ENCODE data around the gene ID3.

Gene ID3

GRCh38 chr1:23564529-23565122 lies 5.3 kb upstream of the ID3 start:
- DNase-seq = no peak

- DNase-seq = no peak
Observed at GRCh38 chr1:23563755-23564374, 4.6 kb upstream of the ID3 start.

GRCh38 chr1:23563003-23563402 lies 3.7 kb upstream of the ID3 start:
- no peak for DNase-seq

DNA sequence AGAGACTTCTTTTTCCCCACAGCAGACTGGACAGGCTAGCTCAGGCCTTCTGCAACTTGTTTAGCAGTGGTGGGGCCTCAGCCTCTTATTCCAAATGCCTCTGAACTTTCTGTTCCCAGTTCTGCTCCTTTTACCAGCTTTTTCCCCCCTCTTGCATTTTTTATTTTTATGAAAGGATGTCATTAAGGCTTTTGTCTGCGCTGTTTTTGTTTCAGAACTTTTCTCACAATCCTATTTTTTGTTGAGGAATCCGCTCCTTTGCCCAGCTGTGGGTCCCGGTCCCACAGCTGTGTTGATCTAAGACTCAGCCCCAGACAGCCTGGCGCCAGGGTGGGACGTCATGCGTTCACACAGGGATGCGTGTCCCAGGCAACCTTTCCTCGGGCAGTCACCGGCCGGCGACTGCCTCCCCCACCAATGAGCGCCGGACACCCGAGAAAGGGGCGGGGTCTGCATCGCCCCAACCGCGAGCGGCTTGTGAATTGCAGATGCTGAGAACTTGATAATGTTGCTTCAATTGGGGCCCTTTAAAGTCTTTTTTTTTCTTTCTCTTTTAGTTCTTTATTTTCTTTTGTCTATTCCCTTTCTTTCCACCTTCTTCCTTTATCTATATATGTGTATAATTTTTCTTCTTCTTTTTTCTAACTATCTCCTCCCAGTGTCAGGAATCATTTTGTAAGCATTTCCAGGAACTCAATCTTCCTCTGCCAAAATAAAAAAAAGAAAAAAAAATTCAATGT lies 3.0 kb upstream of the ID3 start:
- peak in 1 of 2 donors; percentile 54 for DNase-seq

DNA sequence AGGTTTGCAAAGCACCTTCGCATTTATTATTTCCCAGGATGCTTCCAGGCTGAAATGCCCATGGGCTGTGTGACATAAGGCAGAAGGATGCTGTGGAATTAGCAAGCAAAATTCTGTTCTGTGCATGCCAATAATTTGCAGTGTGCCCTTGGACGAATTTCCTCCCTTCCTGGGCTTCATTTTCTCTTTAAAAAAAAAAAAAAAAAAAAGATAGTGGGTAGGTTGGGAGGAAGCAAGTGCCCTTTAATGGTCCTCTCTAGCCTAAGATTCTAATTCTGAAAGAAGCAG lies 2.5 kb upstream of the ID3 start:
- DNase-seq = no peak

GRCh38 chr1:23561076-23561812 lies 1.9 kb upstream of the ID3 start:
- DNase-seq = peak in 1 of 2 donors; percentile 43

DNA sequence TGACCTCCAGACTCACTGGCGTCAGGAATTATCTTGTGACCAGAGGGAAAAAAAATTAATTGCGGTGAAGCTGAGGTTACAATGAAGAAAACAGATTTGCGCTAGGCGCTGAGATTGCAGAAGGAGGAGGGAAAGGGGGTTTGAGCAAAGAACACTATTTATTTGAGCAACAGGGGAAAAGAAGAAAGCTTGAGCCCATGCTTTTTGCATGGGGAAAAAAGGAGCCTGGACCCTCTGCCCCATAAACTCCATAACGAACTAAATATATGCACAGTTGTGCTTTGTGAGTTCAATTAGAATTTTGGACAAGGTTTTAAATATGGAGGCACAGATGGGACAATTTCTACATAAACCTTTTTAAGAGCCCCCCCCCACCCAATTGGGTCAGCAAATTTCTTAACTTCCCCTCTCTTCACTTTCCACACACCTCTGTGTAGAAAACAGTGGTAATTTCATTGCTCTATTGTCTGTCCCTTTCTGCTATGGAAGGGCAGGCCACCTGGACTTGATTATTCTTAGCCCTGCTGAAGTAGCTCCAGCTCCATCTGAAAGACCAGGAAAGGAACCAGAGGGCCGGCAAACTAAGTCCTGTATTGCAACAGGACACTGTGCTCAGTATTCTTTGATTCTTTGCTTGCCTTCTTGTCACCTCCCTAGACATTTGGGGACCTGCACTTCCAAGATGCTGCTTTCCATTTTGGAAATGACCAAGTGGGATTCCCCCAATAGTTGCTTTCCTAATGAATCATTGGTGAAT lies 862 bp upstream of the ID3 start:
- peak in 1 of 2 donors; percentile 70 for DNase-seq

- DNase-seq = no peak
Observed at GRCh38 chr1:23558872-23559135, 497 bp downstream of the ID3 start.

DNA sequence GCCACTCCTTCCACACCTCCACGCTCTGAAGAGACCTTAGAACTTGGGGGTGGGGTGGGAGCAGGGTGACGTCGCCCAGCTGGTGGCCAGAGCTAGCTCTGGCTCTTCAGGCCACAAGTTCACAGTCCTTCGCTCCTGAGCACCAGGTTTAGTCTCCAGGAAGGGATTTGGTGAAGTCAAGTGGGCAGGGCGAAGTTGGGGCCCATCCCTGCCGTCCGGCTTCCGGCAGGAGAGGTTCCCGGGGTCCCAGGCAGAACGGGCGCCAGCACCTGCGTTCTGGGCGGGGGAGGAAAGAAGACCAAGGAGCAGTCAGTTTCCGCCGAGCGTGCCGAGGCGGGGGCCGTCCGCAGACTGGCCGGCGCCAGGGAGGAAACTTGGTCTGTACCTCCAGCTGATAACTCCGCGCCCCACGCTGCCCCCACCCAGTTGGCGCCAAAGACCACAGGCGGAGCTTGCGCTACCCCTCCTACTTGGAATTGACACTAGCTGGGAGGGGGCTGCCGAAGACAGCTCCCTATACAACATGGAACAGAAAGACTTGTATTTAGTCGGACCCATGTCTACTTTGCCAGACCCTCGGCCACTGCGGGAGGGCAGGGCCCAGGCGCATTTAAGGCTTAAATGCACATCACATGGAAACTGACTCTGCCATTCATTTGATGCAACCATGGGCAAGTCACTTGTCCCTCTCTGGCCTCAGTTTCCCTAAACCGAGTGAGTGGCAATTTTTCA lies 995 bp downstream of the ID3 start:
- DNase-seq = no peak

DNA sequence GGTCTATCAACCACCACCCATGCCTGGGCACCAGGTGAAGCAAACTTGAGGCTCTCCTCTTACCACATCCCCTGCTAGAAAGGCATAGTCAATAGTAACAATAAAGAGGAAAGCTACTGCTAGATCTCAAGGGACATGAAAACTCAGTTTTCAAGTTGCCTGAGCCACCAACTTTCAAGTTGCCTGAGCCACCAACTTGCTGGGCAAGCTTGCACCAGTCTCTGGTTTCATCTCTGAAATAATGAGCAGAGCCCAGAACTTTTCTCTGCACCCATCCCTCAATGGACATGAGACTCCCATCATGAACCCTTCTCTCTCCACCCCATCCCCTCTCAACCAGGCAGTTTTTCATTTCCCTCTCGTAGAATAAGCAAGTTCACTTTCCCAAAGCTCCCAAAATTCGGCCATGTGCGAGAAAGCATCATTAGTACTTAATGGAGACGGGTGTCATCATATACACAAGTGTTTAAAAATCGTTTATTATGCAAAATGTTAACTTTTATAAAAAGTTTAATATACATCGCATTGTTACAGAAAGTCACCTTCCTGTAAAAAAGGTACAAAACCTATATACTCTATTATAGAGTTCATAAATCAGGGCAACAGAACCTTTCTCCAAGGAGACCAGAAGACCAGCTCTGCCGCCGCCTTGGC lies 1.7 kb downstream of the ID3 start:
- DNase-seq = no peak

GRCh38 chr1:23556635-23557470 lies 2.4 kb downstream of the ID3 start:
- no peak for DNase-seq

- DNase-seq = no peak
Observed at GRCh38 chr1:23555986-23556634, 3.2 kb downstream of the ID3 start.

DNA sequence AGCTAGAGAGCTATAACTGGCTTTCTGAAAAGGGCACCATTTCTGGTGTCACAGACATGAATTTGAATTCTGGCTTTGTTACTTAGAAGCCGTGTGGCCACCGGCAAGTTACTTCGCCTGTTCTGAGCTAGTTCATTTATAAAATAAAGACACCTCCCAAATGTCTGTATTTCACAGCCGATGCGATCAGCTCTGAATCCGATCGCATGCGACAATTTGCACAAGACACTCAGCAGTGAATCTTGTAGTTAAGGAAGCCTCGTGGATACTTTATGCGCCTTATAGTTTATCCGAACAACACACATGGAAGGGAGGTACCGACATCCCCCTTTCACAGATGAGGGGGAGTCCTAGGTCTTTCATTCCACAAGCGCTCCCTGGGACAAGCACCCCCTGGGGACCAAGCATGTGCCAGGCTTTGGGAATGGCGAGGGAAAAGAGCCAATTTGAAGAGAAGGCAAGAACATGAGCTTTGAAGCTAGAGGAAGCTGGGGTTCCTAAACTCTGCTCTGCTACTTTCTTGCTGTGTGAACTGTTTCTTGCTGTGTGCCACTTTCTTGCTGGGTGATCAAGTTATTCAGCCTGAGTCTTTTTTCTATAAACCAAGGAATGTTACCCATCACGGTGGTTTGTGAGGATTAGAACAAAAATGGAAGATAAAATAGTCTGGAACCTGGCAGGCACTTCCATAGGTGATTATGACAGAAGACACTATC lies 3.9 kb downstream of the ID3 start:
- no peak for DNase-seq

GRCh38 chr1:23554481-23555269 lies 4.6 kb downstream of the ID3 start:
- DNase-seq = peak; percentile 55 to 70

DNA sequence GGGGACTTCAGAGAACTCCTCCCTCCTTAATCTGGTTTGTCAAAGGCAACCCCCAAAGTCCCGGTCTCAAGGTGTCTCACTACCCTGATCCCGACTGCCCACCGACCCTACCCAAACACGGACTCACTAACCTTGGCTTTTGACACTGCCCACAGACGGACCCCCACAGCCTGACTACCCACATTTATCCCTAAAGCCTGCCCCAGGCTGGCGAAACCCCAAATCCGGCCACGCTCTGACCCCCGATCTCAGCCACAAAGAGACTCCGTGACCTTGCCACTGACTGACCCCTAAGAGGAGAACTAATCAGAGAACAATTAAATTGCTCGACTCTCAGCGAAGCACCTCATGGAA lies 5.2 kb downstream of the ID3 start:
- no peak for DNase-seq

DNA sequence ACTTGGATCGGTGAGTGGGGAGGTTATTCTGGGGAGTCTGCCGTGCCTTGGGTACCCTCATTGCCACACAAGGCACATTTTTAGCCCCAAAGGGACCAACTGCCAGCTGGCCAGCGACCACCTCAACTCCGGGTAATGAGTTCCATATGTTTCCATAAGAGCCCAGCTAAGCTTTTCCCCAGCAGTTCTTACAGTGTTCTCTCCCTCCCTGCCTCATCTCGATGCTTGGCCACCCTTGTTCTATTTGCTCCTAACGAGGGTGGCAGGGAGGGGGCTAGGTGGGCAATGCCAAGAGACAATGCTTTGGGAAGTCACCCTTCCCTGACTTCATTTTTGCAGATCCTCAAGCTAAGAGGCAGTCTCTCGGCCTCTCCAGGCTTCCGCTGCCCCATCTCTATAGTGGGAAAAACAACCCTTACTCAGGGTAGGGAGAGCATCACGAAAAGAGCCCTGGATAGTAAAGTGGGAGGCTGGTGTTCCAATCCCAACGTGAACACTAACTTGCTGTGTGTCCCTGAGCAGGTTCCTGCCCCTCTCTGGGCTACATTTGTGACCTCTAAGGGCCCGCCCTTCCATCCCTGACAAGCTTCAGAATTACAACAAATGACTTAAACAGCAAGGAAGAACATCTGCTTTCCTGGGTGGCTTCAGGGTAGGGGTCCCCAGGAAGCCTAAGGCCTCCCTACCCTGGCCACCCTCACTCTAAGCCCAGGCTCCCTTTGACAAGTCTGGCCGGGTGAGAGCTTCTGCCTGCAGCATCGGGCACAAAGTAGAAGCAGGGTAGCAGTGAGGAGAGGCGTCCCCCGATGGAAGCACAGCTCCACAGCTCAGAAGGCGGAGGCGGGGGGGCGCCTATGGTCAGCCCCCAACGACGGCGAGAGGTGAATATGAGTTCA lies 5.8 kb downstream of the ID3 start:
- no peak for DNase-seq

DNA sequence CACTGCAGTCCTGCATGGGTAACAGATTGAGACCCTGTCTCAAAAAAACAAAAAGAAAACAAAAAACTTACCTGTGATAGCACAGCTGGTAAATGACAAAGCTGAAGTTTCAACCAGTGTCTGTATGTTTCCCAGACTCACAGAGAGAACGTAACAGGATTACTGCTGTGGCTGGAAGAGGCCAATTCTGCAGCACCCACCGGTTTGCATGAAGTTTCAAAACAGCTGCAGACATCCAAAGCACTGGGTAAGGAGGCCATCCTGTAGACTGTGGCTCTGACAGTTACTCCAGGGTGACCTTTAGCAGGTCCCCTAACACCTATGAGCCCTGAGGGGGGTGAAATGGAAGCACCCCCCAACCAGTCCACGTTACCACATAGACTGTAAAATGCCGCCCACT lies 7.5 kb downstream of the ID3 start:
- DNase-seq = no peak

- no peak for DNase-seq
Observed at GRCh38 chr1:23548704-23549143, 10.6 kb downstream of the ID3 start.

All from inflammatory macrophage treated with lipopolysaccharide for 1 hour (primary cell).